GM19324 (cell line): ENCODE data around the gene DGKZ.
A peak's percentile ranks its signal among the peaks of the same experiment; 100 is the strongest.

Experiments used
- ATAC-seq: cut with Tn5 transposase; IDR thresholded peaks from one replicate; pipeline ENCODE4 v1.9.1; 2021; ENCODE audit warnings: mild to moderate bottlenecking, moderate library complexity; ENCODE audit not compliant: unreplicated experiment, low FRiP score

The DGKZ gene

DNA sequence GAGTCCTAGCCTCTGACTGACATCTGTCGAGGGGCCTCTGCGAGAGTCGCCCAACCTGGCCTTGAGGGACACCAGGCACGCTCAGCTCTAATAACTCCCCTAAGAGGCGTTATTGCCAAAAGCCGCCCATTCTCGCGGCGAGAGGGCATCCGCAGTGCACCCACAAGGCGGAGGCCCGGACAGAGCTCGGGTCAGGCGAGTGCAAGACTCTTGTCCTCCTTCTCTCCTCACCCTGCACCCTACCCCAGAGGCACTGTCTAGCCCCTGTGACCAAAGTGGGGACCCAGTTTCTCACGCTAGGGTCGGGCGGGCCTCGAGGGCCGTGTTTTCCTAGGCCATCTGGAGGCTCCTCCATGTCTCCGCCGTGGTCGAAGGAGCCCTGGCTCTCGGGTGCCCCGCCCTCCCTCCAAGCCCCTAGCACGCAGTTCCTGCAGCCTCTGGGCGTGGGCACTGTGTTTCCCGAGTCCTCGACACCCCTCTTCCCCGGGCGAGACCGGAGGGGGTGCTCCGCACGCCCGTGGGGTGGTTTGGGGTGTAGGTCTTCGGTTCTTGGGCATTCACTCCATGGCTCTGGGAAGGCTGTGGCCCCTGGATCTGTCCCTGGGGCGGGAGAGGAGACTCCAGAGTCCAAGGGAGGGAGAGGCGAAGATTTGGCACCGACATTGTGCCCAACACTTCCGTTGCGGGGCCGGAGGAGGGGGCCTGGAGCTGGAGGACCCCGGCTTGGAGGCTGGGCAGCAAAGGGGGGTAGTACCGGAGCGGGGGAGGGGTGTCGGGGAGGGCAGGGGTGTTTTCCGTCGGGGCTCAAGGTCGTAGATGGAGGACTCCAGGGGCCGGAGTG lies 43.3 kb downstream of the DGKZ start:
- no peak for ATAC-seq

DNA sequence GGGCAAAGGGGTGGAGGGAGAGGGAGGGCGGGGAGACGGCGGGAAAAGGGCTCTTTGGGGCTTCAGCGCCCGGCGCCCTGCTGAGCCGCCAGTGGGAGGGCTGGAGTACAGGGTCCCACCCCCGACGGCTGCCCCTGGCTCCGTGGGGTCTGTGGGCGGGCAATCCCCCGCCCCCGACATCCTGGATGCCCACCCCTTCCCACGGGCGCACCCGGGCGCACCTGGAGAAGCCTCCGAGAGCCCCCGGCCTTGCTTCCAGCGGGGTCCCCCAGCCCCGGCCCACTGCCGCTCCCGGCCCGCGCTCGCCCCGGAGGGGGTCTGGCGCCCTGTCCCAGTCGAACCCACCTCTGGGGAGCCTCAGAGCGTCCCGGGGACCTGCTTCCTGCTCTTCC lies 43.9 kb downstream of the DGKZ start:
- no peak for ATAC-seq

DNA sequence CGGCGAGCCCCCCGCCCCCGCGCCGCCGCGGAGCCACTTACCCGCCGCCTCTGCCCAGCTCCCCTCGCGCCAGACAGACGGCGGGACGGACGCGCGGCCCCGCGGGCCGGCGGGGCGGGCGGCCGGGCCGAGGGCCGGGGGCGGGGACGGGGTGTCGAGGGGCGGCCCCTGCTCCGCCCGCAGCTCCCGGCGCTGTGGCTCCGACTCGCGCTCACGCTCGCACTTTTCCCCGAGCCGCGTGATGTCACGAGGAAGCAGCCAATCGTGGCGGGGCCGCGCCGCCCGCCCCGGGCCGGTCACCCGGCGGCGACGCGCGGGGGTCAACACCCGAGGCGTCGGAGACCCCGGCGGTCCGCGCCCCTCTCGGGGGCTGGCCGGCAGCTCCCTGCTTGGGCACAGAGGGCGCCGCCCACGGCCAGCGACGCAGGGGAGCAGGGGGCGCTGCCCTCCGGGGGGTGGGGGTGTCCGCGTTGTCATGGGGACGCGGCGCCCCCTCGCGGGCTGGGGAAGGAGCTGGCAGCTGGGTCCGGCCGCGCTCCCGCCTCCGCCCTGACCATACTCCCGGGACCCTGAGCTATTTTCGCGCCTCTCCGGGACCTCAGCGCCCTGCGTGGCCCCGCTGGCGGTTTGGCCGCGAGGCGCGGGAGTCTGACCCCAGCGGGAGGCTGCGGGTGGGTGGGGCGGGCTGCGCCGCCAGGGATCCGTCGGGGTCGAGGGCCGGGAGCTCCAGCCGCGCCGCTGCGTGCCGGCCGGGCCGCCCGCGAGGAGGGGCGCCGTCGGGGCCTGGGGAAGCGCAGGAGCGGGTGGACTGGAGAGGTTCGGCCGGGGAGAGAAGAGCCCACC lies 44.5 kb downstream of the DGKZ start, which contains the start of gene CHRM4:
CHRM4 (minus strand) TSS at position 199 of the 843 bp plus-strand sequence. CDS start 5,219 bp downstream, outside the sequence.
- peak; percentile 3 for ATAC-seq

DNA sequence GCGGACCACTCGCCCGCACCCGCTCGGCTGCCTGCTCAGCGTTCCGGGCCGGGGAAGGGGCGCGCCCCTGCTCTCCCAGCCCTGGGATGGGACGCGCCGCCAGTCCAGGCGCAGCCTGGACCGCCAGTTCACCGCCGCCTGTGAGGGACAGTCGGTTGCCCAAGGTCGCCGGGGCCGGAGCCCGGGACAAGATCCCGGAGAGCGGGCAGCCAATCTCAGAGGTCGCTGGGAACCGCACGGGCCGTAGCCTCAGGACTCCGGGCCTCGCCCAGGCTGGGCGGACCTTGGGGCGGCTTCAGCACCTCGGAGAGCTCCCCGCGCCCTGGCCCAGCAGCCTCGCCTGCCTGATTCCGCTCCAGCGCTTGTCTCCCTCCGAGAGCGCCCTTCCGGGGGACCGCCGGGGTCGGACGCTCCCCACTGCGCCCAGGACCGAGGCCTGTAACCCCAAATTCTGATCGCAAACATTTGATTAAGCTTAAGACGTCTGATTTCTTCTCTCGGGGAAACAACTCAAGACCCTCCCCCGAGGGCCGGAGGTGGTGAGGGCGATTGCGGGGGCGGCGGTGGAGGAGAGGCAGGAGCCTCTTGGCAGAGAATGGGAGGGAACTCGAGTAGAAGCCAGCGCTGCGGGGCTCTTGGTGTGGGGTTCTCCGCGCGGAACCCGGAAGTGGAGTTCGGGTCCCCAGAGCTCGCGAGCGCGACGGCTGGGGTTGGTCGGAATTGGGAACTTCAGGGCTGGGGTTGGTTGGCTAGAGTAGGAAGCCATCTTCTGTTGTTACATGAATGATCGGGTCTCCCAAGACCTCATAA lies 45.4 kb downstream of the DGKZ start:
- peak; percentile 48 for ATAC-seq

DNA sequence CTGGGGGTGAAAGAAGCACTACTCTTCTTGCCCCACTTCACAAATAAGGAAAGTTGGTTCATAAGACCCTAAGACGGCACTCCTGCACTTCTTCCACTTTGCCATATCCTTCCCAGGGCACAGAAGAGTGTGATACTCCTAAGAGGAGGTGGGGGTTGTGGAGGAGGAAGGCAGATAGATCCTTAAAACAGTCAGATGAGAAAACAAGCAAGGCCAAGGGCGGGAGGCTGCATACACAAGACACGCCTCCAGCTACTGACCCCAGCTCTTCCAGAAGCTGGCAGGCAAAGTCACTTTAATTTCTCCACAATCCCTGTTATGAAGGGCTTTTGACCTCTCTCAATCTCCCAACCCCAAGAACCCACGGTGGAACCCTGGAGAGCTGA lies 46.0 kb downstream of the DGKZ start:
- ATAC-seq = no peak

DNA sequence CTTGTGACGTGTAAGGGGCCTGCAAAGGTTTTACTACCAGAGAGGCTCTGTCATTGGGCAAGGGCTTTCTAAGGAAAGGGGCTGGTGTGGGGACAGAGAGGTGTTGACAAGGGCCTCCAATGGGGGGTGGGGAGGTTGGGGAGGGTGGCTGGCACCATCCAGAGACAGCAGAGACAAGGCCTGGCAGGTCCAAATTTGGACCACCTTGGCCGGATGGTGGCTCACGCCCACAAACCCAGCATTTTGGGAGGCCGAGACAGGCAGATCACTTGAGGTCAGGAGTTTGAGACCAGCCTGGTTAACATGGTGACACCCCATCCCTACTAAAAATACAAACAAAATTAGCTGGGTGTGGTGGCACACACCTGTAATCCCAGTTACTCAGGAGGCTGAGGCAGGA lies 46.5 kb downstream of the DGKZ start:
- ATAC-seq = no peak

DNA sequence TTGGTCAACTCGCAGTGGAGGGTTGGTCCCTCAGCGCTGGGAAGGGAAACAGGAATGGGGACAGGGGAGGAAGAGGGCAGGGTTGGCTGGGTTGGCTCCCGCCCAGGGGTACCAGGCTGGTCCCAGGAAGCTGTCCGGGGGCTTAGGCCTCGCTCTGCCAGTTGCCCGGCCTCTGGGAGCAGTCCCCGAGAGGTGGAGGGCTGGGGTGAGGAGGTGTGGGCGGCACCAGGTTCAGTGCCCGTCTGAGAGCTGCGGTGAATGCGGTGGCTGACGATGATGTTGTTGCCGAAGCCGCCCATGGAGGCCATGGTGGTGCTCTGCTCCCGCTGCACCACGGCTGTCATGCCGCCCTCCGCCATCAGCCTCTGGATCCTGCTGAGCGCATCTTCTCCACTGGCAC lies 50.3 kb downstream of the DGKZ start:
- no peak for ATAC-seq

DNA sequence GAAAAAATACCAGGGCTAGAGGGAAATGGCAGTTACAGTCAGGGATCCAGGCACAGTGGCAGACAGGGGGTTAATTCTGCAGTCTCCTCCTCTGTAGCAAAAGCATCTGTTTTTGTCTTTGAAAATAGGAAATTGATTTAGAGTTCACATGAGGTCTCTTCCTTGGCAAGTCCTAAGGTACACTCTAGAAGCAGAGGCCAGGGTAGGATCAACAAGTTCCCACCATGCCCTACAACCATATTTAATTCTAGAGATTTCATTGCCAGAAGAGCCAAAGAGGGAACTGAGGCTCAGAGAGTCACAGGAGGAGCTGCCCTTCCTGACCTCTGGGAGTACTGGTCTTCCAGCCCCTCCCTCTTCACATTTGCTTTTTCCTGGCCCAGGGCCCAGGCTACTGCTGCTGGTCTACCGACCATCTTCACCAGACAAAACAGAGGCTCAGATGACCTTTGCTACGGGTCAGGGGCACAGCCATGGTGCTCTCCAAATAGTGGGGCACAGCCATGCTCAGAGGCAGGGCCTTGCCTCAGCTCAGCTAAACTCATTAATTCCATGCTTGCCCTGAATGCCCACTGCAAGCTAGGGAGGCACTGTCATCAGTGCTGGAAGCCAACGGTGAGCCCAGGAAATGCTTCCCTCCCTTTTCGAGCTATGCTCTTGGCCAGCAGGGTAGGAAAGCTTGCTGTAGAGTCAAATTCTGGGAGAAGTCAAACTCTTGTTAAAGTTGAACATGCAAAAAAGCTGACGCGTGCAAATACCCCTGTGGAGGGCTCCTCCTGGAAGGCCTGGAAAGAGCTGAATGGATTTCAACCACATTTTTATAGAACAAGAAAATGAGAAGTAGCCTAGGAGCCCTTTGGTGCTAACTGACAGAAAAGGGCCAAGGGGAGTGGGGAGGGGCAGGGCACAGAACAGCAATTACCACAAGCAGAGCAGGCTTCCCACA lies 56.0 kb downstream of the DGKZ start:
- ATAC-seq = no peak

DNA sequence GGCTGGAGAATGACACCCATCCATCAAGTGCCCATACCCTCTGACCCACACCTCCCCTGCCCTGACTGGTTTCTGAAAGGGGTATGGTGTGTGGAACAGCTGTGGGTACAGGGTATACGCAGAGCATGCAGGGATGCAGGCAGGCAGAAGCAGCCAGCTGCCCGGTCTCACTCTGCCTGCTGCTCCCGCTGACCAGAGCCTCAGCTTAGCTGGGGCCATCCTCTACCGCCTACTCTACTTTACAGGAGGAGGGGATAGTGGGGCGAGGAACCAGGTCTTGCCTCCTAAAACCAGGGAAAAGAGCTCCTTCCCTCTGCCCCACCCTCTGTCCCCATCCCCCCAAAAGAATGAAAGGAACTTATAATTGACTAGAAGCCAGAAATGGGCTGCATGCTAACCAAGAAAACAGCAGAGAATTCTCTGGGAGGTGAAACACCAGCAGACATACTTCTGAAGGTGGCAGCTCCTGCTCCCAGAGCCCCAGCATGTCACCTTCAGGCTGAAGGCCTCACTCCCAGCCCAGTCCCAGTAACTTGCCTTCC lies 57.3 kb downstream of the DGKZ start:
- ATAC-seq = no peak

DNA sequence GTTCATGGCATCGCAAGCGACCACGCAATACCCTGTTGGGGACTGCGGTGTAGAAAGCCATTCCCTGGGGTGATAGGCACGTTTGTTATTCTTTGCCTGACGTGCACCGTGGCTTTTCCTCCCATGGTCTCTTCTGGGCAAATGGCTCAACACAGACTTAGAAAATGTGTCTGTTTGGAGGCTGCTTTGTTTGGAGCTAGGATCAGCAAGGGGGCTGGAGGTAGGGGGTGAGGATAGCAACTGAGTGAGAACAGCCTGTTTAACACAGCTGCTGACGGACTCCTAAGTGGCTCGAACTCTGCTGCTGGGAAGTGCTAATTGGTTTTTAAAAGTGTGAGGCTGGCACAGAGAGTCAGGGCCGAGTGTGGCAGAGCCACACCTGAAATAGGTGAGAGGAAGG lies 60.4 kb downstream of the DGKZ start:
- no peak for ATAC-seq

DNA sequence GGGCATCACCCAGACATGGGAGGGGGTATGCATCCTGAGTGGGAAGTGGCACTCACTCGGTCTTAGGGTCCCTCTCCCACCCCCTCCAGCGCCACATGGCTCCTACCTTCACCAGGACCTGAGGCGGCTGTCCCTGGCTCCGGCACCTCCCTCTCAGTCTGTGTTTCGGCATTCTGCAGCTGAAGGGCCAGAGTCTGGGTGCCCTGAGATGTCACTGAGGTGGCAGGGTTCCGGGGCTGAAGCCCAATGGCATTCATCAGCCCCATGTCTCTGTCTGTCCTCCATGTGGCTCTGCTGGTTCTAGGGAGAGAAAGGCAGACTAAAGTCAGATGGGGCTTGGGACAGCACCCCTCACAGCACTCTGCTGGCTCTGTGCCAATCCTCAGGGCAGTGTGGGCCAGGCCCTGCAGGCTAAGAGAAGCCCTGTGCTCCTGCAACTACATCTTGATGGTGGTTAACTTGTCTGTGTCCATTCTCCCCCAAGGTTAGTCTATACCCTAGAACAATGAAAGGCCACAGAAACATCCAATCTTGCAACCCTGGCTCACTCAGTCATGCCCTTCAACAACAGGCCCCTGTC lies 61.2 kb downstream of the DGKZ start:
- no peak for ATAC-seq

DNA sequence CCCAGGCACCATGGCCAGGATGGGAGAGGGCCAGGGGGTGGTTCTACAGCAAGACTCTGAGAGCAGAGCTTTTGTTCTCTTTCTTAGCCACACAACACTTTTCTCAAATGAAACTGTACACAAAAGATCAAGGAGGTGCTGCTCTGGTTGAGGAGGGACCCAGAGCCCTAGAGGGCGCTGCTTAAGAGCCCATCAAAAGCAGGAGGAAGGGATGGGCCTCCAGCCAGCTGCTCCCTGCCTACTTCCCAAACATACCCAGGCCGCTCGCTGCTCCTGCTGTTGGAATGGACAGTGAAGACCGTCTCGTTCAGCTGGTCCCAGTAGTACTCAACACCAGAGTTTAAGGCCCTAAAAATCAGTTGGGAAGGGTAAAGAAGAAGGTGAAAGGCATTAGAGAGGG lies 62.8 kb downstream of the DGKZ start:
- ATAC-seq = no peak

DNA sequence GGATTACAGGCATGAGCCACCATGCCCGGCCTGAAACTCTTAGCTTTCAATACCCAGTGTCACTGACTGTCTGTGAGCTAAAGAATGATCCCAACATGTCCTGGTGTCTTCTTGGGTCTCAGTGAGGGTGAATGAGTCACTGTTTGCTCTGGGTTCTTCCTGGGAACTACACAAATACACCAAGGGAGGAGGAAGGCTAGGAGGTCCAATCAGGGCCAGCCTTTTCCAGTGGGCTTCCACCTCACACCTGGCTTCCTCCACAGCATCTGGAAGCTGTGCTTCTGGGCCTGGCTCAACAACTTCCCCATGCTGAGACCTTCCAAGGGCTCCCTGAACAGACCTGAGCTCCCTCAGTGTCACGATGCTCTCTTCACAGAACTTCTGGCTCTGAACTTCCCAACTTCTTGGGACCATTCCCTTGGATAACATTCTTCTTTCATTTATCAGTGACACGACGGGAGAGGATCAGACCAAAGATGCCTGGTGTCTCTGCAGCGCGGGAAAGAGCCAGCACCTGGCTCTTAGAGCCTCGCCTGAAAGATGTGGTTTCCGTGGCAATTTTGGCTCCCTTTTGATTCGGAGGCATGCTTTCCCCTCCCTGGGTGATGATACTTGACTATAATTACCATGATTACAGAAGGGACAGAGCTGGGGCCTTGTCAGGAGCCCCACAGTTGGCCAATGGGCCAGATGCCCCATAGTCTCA lies 66.7 kb downstream of the DGKZ start:
- no peak for ATAC-seq

DNA sequence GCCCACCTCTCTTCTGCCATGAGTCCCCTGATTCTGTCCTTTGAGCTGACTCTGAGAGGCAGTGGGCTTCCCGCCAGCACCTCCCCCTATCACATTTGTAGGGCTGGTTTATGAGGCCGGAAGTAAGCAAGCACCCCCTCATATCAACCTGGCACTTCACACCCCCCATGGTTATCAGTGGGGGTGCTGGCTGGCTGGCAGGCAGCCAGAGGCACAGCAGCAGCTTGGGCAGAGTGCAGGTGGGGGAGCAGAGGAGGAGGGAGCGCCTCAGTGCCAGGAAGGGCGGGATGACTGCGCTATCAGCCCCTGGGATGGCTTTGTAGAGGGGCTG lies 67.2 kb downstream of the DGKZ start:
- ATAC-seq = no peak

DNA sequence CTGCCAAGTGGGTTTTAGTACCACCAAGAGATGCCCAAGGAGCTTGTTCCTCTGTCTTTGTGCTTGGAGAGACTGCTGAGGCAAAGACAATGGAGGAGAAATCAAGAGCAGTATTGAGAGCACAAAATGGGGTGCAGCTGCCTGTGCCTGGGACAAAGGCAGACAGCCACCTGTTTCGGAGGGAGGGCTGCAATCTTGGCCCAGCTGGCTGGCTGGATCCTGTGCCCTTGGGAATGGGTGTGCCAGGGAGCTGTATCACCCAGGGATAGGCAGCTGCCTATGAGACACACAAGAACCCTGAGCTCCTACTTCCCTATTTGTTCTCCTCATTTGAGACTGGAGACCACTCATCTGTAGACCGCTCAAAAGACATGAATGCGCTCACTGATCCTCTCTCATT lies 67.6 kb downstream of the DGKZ start:
- no peak for ATAC-seq

DNA sequence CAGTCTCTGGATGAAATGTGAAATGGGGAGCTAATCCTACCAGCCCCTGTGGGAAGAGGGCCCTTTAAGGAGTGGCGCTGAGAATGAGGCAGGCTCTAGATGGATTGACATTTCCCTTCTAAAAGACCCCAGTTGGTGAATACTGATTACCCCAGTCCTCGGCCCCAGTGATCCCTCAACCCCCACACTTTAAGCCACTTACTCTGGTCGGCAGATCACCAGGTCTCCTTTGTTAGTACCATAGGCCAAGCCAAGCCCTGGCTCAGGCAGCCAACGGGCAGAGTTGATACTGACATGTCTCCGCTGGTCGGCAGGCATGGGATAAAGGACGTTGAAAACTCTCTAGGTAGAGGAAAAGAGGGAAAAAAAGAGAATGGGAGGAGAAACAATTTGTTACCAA lies 70.4 kb downstream of the DGKZ start:
- no peak for ATAC-seq

DNA sequence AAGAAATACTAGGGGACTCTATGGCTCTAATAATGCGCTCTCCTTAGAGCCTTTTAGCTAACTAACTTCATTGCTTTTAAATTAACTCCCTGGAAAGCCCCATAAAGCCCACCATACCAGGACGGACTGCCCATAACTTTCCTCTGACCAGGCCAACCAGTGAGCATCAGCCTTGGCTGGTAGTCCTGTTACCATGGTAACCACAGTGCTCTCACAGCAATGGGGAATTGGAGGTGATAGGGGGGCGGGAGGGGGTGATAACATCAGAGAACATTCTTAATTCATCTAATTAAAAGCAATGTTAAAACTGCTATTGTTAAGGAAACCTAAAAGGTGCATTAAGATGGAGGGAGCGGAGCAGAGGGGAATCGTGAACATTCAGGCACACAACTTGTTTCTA lies 71.5 kb downstream of the DGKZ start:
- no peak for ATAC-seq

DNA sequence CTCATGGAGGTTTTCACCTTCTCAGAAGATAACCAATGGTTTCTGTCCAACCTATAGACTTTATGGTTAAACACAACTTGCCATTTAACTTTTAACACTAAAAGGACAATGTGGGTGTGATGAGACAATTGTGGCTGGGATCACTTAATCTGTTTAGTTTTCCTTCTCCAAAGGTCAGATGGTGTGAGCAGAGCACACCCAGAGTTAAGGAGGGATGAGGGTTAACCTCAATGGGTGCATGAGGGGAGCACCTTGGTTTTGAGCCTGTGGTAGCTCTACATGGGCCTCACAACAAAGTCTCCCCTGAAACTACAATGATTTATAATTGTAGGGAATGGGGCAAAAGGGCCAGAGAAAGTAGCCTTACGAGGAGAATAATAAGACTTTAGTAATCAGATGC lies 73.2 kb downstream of the DGKZ start:
- no peak for ATAC-seq
